Kidney tubule cell (primary cell): ENCODE results near the gene TBX10.
"Not testable (repeated sequence)": the region's sequence is repeated elsewhere in the genome, so short reads cannot be mapped to it uniquely, and the experiment has no call there.

Experiments
- DNase-seq: peaks from one replicate; pipeline ENCODE4 v3.0.0-alpha.2; 2018; ENCODE audit warnings: low spot score

Gene TBX10

GRCh38 chr11:67615728-67616430, 23.7 kb downstream of the TBX10 start:
- DNase-seq = no peak

- DNase-seq = peak; percentile 54
Observed at GRCh38 chr11:67614730-67615714, 24.5 kb downstream of the TBX10 start.

DNA sequence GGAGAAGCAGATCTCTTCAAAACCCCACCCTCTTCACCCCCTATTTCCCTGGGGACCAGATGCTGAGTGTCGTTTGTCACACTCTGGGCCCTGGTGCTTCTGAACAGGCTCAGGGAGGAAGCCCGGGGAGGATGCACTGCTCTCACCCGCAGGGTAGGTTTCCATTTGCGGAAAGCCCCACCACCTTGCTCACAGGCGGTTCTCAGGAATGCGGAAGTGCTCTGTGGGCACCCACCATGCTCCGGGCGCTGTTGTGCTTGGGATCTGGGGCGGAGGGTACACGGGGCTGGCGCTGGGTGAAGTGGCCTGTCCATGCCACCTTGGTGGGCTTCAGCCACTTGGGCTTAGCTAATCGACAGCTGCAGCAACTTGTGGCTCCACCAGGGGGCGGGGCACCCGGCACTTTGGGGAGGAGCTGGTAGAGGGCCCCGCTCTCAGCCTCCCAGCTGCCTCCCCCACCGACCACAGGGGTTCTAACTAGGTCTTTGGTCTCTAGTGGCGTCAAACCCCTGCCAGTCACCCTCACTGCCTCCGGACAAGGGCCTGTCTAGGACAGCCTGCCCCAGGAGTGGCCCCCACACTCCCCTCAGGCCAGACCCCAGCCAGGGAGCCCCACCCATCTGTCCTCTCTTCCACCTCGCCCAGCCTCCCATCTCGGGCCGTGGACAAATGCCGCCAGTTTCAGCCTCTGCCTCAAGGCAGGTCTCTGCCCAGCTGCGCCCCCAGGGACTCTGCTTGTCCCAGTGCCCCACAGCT, 25.4 kb downstream of the TBX10 start:
- peak; percentile 82 for DNase-seq

DNA sequence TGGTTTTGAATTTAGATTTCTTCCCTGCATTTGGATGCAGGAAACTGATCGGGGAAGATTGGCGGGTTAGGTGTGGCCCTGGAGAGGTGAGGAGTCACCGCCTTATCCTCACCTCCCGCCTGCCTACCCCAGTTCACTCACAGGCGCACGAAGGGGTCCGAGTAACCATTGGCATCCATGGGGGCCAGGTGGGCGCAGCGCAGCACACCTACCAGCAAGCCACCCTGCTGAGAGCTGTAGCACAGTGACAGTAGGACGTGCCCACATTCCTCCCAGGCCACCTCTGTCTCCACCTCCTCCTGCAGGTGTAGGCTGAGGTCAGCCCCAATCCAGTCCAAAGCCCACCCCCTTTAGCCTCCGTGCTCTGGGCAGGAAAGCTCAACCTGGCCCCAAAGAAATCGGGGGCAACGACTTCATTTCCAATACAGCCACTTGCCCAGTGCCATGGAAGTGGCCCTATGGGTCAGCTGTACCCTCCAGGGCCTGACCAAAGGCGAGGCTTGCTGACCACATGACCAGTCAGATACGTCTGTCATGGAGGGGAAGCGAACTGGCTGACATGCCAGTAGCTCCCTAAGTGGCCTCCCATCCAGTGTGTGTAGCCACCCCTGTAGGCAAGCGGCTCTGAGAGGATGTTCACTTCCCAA, 26.1 kb downstream of the TBX10 start:
- no peak for DNase-seq

DNA sequence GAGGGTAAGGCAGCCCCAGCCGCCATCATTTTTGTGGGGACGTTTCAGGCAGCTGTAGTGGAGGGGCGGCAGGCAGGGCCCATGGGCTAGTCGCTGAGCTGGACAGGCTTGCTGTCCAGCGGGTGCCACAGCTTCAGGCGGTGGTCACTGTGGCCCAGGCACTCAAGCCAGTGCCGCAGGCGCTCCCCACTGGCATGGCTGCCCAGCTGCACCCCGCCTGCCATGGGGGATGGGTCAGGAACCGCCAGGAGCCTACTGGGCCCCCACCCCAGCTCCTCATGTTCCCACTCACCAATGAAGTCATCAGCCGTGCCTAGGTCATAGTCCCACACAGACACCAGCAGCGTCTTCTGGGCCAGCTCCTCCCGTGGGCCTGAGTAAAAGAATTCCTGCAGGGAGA, 26.8 kb downstream of the TBX10 start:
- DNase-seq = no peak

DNA sequence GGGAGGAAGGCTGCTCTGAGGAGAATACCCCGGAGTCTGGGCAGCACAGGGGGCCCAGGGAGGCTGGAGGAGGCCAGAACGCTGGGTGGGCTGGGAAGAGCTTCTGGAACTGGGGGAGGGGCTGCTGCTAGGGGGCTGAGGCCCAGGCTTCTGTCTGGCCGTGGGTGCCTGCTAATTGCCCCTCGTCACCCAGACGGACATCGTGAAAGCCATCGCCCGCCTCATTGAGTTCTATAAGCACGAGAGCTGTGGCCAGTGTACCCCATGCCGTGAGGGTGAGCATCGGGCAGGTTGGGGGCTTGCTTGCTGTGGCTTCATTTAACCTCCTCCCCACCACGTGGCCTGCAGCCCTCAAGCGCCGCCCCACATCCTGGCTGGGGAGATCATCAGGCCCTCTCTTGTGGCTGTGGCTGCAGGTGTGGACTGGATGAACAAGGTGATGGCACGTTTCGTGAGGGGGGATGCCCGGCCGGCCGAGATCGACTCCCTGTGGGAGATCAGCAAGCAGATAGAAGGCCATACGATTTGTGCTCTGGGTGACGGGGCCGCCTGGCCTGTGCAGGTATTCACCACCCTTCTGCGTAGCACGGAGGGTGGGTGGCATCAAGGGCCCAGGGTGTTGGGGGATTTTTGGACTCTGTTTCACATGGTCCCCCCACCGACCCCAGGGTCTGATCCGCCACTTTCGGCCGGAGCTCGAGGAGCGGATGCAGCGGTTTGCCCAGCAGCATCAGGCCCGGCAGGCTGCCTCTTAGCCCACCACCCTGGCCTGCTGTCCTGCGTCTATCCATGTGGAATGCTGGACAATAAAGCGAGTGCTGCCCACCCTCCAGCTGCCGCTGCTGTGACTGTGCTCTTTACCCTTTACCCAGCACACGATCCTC, 27.6 kb downstream of the TBX10 start:
- DNase-seq = no peak

DNA sequence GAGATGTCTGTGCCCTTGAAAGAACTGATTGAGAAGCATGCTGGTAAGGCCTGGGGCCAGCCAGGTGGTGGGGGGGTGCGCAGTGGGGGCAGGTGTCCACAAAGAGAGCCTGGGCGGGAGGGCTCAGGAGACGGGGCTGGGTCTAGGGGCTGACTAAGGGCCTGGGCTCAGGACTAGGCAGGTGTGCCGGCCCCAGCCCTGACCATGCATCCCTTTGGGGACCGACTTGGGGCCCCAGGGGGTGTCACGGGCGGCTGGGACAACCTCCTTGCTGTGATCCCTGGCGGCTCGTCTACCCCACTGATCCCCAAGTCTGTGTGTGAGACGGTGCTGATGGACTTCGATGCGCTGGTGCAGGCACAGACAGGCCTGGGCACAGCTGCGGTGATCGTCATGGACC, 28.4 kb downstream of the TBX10 start:
- no peak for DNase-seq

DNA sequence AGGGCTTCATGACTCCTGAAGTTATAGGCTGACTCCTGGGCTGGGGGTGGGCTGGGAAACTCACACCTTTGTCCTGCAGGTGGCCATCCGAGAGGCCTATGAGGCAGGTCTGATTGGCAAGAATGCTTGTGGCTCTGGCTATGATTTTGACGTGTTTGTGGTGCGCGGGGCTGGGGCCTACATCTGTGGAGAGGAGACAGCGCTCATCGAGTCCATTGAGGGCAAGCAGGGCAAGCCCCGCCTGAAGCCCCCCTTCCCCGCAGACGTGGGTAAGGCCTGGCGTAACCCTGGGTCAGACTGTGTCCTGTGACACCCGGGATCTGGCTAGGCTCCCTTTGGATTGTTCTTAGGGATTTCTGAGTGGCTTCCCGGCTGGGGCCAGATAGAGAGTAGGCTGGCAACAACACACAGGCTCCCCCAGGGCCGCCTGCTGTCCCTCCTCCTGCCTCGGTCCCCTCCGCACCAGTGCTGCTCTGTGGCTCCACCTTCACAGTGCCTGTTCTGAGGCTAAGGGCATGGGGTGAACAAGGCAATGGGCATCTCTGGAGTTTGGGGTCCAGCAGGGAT, 29.2 kb downstream of the TBX10 start:
- DNase-seq = no peak

DNA sequence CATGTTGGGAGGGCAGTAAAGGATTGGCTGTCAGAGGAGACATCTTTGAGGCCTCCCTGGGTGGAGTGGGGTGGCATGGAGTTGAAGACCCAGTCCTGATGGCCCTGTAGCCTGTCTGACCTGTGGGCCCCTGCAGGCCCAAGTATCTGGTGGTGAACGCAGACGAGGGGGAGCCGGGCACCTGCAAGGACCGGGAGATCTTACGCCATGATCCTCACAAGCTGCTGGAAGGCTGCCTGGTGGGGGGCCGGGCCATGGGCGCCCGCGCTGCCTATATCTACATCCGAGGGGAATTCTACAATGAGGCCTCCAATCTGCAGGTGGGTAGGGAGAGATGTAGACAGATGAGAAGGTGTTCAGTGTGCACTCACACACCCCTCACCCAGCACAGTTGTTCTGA, 30.2 kb downstream of the TBX10 start:
- DNase-seq = no peak

DNA sequence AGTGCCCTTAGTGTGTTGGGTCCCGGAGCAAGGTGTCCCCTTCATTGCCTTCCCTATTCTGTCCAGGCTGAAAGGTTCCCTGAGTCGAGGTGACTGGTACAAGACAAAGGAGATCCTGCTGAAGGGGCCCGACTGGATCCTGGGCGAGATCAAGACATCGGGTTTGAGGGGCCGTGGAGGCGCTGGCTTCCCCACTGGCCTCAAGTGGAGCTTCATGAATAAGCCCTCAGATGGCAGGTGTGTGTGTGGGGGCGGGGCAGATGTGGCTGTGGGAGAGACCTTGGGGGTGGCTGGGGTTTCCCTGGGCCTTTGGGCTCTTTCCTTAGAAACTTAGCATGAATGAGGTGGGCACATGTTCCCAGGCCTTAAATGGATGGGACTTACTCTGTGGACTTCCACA, 31.1 kb downstream of the TBX10 start:
- DNase-seq = no peak

GRCh38 chr11:67607507-67607906, 32.1 kb downstream of the TBX10 start:
- no peak for DNase-seq

GRCh38 chr11:67606492-67607295, 32.9 kb downstream of the TBX10 start, which contains the start of gene NDUFV1:
TSS of gene NDUFV1 (plus strand) at chr11:67606936. CDS start at chr11:67607005, 69 bp downstream.
- DNase-seq = peak; percentile 93

DNA sequence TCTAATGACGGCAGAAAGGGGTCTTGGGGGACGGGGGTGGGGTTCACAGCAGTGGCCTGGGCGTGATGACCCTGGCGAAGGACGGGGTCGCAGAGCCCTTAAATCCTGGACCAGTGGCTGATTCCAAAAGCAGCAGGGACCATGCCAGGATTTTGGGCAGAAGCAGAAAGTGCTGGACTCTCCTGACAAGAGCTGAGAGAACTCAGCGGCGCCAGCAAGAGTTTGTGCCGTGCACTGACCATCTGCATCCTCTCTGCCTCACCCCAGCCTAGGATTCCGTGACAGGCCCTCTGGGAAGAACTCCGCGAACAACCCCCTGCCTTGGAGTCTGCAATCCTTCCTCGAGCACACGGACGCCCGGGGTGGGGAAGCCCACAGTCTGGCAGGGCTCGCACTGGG, 33.5 kb downstream of the TBX10 start:
- no peak for DNase-seq

DNA sequence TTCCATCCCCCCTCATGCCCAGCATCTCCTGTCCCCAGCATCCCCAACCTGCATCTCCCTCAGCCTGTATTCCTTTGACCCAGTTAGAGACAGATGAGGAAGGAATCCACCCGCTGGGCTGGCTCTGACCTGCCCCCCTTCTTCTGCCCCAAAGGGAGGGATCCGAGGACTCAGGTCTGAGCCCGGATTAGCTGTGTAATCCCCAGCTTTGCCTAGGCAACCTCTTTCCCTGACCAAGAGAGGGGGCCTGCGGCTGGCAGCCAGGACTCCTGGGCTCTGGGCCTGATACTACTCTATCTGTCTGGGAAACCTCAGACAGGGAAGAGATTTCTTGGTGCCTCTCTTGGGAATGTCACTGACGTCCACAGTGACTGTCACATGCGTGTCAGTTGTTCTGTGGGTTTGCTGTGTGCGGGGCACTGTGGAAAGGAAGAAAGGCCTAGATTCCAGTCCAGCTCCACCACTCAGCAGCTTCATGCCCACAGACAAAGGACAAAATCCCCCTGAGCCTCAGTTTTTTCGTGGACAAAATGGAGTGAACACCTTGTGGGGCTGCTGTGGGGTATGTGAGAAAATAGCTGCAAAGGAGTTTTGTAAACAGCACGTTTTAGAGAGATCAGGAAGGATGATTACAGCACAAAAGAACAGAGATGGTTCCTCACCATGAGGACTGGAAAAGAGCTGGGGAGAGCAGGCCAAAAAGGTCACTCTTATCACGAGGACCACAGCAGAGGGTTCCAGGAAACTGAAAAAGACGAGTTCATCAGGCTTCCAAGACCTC, 34.1 kb downstream of the TBX10 start:
- DNase-seq = no peak

DNA sequence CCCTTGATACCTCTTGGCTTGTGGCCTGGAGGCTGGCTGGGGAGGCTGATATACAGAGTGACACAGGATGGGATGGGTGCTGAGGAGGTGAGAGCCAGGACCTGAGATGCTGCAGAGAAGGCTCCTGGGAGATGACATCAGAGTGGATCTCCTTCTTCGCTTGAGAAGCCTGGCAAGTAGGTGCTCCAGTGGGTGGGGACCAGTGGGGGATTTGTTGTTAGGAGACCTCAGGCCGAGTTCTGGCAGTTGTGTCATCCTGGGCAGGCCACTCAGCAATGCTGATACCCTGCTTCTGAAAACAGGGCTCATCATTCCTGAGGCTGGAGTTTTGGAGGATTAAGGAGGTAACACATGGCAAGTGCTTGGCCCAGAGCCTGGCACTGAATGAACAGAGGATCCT, 34.7 kb downstream of the TBX10 start:
- no peak for DNase-seq

- DNase-seq = not testable (repeated sequence)
Observed at GRCh38 chr11:67604119-67604518, 35.4 kb downstream of the TBX10 start.

DNA sequence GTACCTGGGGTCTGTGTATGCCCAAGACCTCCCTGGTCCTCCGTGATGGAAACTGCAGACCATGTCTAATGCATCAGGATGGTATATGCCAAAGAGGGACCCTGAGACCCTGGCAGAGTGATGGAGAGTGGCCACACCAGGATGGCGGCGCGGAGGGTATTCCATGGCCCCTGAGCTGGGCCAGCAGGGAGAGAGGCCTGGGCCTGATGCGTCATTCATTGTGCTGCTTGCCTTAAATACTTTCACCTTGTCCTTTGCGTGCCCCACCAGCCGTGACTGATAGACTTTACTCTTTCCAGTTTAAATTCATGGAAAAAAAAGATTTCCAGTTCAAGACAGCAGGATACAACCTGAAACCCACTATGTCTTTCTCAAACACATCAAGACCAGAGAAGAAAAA, 38.5 kb downstream of the TBX10 start:
- no peak for DNase-seq

- no peak for DNase-seq
Observed at GRCh38 chr11:67600324-67601029, 39.1 kb downstream of the TBX10 start.
